Gastrocnemius medialis (tissue), 4 donors: ENCODE results near the gene CENPP. TPM values are rescaled to one million over a fixed set of nuclear protein-coding genes. Genes with fewer than 3 reads are reported as not detected.

ENCODE experiments used
- ATAC-seq, 2 donors: fragments of 150-250 bp; one replicate each; pipeline ENCODE4 v1.9.1; 2016
- DNase-seq, 2 donors: peaks; one replicate each; pipeline ENCODE4 v3.0.0-alpha.2; 2019
- H3K27ac ChIP-seq, 4 donors: fragments of 200-600 bp; sonication (generic); 1 replicate in 1 of 4; 2 replicates in 3 of 4; pipeline ENCODE4 v1.5.1; 2016 to 2018; ENCODE audit warnings: mild to moderate bottlenecking in 2 of 4, moderate library complexity in 1 of 4
- H3K27me3 ChIP-seq, 3 donors: fragments of 200-600 bp; sonication (generic) in 2 of 3; 1 replicate in 1 of 3; 2 replicates in 2 of 3; pipeline versions ENCODE4 v1.5.1 to v1.6.0; 2016 to 2019; ENCODE audit warnings: mild to moderate bottlenecking in 1 of 3, moderate library complexity in 1 of 3
- H3K36me3 ChIP-seq, 2 donors: fragments of 200-600 bp; sonication (generic) in 1 of 2; one replicate each; pipeline ENCODE4 v1.5.1; 2017 to 2018
- H3K4me1 ChIP-seq, 2 donors: fragments of 200-600 bp; sonication (generic) in 1 of 2; one replicate each; pipeline ENCODE4 v1.5.1; 2016 to 2017; ENCODE audit warnings: mild to moderate bottlenecking in 2 of 2
- H3K4me3 ChIP-seq, 4 donors: fragments of 200-600 bp; sonication (generic) in 3 of 4; 1 replicate in 1 of 4; 2 replicates in 3 of 4; pipeline ENCODE4 v1.5.1; 2016 to 2019; ENCODE audit warnings: mild to moderate bottlenecking in 2 of 4
- H3K9me3 ChIP-seq, 3 donors: fragments of 200-600 bp; sonication (generic) in 2 of 3; 1 replicate in 1 of 3; 2 replicates in 2 of 3; pipeline ENCODE4 v1.5.1; 2016 to 2019
- CTCF ChIP-seq, 5 experiments: fragments of 450-650 bp in 3 of 5; fragments of 200-600 bp in 2 of 5; sonication (generic) in 2 of 5; IDR thresholded peaks in 4 of 5; conservative IDR thresholded peaks in 1 of 5; 1 replicate in 4 of 5; 2 replicates in 1 of 5; pipeline ENCODE4 v1.5.1; 2016 to 2019; ENCODE audit warnings: antibody characterized with exemption in 5 of 5, mild to moderate bottlenecking in 3 of 5, moderate library complexity in 3 of 5
- POLR2A ChIP-seq, 2 donors: fragments of 450-650 bp; IDR thresholded peaks; one replicate each; pipeline ENCODE4 v1.6.1; 2017; ENCODE audit warnings: antibody characterized with exemption in 2 of 2, mild to moderate bottlenecking in 2 of 2, moderate library complexity in 2 of 2
- in situ Hi-C, 4 donors: fragments of 200-750 bp; cut with MboI; loops; one replicate each; pipeline versions ENCODE4 v1.15.0 to v1.8.0; 2017; ENCODE audit warnings: low sequenced_read_pairs in 4 of 4
- intact Hi-C: fragments of 100-400 bp; cut with DNase I; formaldehyde crosslinking; loops from one replicate; pipeline ENCODE4 v1.15.1; 2023; ENCODE audit warnings: low total_unique reads
- total RNA-seq, 4 donors: library from RNA; depleted of rRNA; stranded (reverse); fragments of >200 nt; gene quantifications; one replicate each; pipeline versions ENCODE4 v1.1.0 to v1.2.3, GENCODE V29; 2016

Gene CENPP
- total RNA-seq, 4 donors from 2014 or later, result 1.8 to 11.5 (median 8.7) TPM

DNA sequence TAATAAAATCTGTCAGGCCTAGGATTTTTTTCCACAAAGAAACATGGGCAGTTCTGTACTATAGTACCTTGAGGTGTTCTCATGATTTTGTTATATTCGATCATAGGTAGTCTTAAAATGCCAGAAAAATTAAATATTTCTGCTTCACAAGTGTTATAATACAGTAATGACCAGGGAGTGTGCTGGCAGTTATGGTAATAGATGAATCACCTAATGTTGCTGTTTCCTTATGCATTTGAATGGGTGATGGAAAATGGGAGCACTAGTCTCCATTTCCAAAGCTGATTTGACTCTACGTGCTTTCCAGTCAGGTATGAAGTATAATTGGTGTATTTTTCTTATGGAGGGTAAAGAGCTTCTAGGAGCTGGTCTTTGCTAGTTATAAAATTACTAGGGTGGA is 54.9 kb downstream of the CENPP start:
- no peak for TF ChIP-seq POLR2A (IDR thresholded peaks at IDR 0.05)
- TF ChIP-seq CTCF (IDR thresholded peaks at IDR 0.05 in 4 of 5, conservative IDR thresholded peaks at IDR 0.05 in 1 of 5), result no peak
- no peaks in the 10 kb centered on the region for H3K27me3 ChIP-seq
- H3K4me3 ChIP-seq, result no peak overlapping the region
- no peaks in the 10 kb centered on the region for H3K4me1 ChIP-seq
- intact Hi-C loops, result no loop called here
- ATAC-seq, result no peak
- no peaks in the 10 kb centered on the region for H3K9me3 ChIP-seq
- no peak for DNase-seq
- H3K36me3 ChIP-seq, result no peaks in the 10 kb centered on the region
- no peak overlapping the region for H3K27ac ChIP-seq
- in situ Hi-C loops, result no loop called here

DNA sequence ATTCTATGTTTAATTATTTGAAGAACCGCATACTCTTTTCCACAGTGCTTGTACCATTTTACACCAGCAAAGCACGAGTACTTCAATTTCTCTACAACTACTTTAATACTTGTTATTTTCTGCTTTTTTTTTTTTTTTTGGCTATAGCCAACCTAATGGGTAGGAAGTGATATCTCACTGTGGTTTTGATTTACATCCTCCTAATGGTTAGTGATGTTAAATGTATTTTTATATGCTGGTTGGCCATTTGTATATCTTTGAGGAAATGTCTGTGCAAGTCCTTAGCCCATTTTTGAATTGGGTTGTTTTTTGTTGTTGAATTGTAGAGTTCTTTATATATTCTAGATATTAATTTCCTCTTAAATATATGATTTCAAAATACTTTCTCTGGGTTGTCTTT is 56.0 kb downstream of the CENPP start:
- Histone ChIP-seq H3K27ac (no peak overlapping the region), H3K9me3 (no peaks in the 10 kb centered on the region), H3K4me3 (no peak overlapping the region), H3K4me1 (no peaks in the 10 kb centered on the region), H3K27me3 (no peaks in the 10 kb centered on the region), H3K36me3 (no peaks in the 10 kb centered on the region)
- DNase-seq (no peak), ATAC-seq (no peak)
- in situ Hi-C loops, result no loop called here
- TF ChIP-seq CTCF (IDR thresholded peaks at IDR 0.05 in 4 of 5, conservative IDR thresholded peaks at IDR 0.05 in 1 of 5) (no peak), POLR2A (IDR thresholded peaks at IDR 0.05) (no peak)
- intact Hi-C loops, result no loop called here

- in situ Hi-C loops, result no loop called here
- TF ChIP-seq POLR2A (IDR thresholded peaks at IDR 0.05), result no peak
- no peak for TF ChIP-seq CTCF (IDR thresholded peaks at IDR 0.05 in 4 of 5, conservative IDR thresholded peaks at IDR 0.05 in 1 of 5)
- no peaks in the 10 kb centered on the region for H3K36me3 ChIP-seq
- no peak for DNase-seq
- no peak overlapping the region for H3K4me3 ChIP-seq
- H3K4me1 ChIP-seq, result no peaks in the 10 kb centered on the region
- H3K9me3 ChIP-seq, result no peaks in the 10 kb centered on the region
- no peak overlapping the region for H3K27ac ChIP-seq
- ATAC-seq, result no peak
- no peaks in the 10 kb centered on the region for H3K27me3 ChIP-seq
- intact Hi-C loops, result no loop called here
These were observed 58.6 kb downstream of the CENPP start for GRCh38 chr9:92384375-92384774.

DNA sequence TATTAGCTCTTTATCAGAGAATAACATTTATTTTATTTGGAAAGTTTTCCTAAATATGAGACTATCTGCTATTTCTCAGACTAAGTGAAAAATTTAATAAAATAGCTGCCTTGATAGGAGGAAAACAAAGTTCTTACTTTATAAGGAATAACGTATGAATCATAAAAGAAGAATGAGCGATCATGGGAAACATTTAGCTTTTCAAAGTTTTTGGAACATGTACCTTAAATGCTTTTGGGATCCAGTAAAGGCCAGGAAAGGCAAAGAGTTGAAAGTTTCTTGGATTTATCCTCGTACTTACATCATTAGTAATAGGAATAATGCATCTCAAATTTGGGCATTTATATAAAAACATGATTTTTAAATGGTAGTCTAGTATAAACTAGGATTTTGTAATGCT is 59.2 kb downstream of the CENPP start:
- Histone ChIP-seq H3K27ac (no peak overlapping the region), H3K9me3 (no peaks in the 10 kb centered on the region), H3K36me3 (no peaks in the 10 kb centered on the region), H3K4me1 (no peaks in the 10 kb centered on the region), H3K27me3 (no peaks in the 10 kb centered on the region), H3K4me3 (no peak overlapping the region)
- DNase-seq (no peak), ATAC-seq (no peak)
- in situ Hi-C loops (no loop called here), intact Hi-C loops (no loop called here)
- TF ChIP-seq CTCF (IDR thresholded peaks at IDR 0.05 in 4 of 5, conservative IDR thresholded peaks at IDR 0.05 in 1 of 5) (no peak), POLR2A (IDR thresholded peaks at IDR 0.05) (no peak)

DNA sequence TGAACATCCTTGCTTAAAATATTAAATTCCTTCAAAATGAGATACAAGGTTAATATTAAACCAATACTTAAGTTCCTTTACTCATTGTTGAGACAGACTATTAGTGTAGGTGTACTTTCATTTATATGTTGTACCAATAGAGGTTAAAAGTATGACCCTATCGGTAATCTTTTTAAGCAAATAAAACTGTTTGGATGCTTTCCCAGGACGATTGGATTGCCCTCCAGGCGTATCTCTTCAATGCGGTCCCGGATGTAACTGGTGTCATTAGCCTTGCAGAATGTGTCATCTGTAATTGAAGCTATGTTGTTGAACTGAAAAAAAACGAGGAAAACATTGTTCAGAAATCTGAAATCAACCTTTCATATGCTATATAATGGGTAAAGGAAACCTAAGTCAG is 59.7 kb downstream of the CENPP start:
- DNase-seq (no peak), ATAC-seq (no peak)
- intact Hi-C loops, result no loop called here
- H3K36me3 ChIP-seq, result no peaks in the 10 kb centered on the region
- H3K27ac ChIP-seq, result no peak overlapping the region
- TF ChIP-seq CTCF (IDR thresholded peaks at IDR 0.05 in 4 of 5, conservative IDR thresholded peaks at IDR 0.05 in 1 of 5) (no peak), POLR2A (IDR thresholded peaks at IDR 0.05) (no peak)
- H3K4me3 ChIP-seq, result no peak overlapping the region
- no peaks in the 10 kb centered on the region for H3K4me1 ChIP-seq
- H3K27me3 ChIP-seq, result no peaks in the 10 kb centered on the region
- no peaks in the 10 kb centered on the region for H3K9me3 ChIP-seq
- in situ Hi-C loops, result no loop called here
